Rectal smooth muscle tissue (tissue), 1 donor: ENCODE results near the gene WDR37.
"Not testable (repeated sequence)": the region's sequence is repeated elsewhere in the genome, so short reads cannot be mapped to it uniquely, and the experiment has no call there.

Experiments
- H3K27ac ChIP-seq: one replicate; pipeline ENCODE4 v1.7.0; 2013; ENCODE audit warnings: low read depth, low read length, inconsistent platforms
- H3K27me3 ChIP-seq: one replicate; pipeline ENCODE4 v1.7.0; 2013; ENCODE audit warnings: low read length; ENCODE audit not compliant: control insufficient read depth, insufficient read depth
- H3K36me3 ChIP-seq: one replicate; pipeline ENCODE4 v1.7.0; 2013; ENCODE audit warnings: low read length; ENCODE audit not compliant: control insufficient read depth, insufficient read depth
- H3K4me1 ChIP-seq: one replicate; pipeline ENCODE4 v1.7.0; 2013; ENCODE audit warnings: low read length; ENCODE audit not compliant: control insufficient read depth, insufficient read depth
- H3K4me3 ChIP-seq: one replicate; pipeline ENCODE4 v1.7.0; 2013; ENCODE audit warnings: low read length
- H3K9ac ChIP-seq: one replicate; pipeline ENCODE4 v1.7.0; 2013; ENCODE audit warnings: low read length

Gene WDR37

GRCh38 chr10:1155791-1156615 is 99.8 kb downstream of the WDR37 start:
- Histone ChIP-seq H3K9ac (no peak overlapping the region), H3K4me3 (no peak overlapping the region), H3K36me3 (no peaks in the 10 kb centered on the region), H3K27ac (no peak overlapping the region), H3K4me1 (no peaks in the 10 kb centered on the region), H3K27me3 (no peaks in the 10 kb centered on the region)

- no peak overlapping the region for H3K4me3 ChIP-seq
- H3K36me3 ChIP-seq: no peaks in the 10 kb centered on the region
- no peaks in the 10 kb centered on the region for H3K4me1 ChIP-seq
- no peak overlapping the region for H3K27ac ChIP-seq
- no peak overlapping the region for H3K9ac ChIP-seq
- no peaks in the 10 kb centered on the region for H3K27me3 ChIP-seq
Measured at GRCh38 chr10:1156616-1156886, 100.4 kb downstream of the WDR37 start.

DNA sequence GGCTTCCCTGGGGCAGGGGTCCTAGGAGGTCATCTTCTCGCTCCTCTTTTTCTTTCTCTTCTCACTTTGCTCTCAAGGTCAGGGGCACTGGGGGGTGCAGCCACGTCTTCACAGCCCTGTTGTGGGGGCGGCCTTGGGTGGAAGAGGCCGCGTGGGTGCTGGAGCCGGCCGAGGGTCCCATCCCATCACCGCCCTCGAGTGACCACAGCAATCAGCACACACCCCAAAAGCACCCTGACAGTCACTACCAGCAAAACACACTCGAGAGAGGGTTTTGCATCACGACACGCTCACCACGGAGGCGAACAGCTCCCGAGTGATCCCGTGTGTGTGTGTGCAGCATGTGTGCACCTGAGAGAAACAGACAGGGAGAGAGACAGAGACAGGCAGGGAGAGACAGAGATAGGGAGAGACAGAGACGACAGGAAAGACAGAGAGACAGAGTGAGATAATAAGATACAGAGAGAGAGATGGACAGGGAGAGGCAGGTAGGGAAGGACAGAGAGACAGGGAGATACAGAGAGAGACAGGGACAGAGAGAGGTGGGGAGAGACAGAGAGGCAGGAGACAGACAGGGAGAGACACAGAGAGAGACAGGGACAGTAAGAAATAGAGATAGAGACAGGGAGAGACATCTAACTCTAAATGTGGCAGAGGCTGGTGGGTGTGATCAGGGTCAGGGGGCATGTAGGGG is 100.9 kb downstream of the WDR37 start:
- Histone ChIP-seq H3K36me3 (no peaks in the 10 kb centered on the region), H3K27ac (no peak overlapping the region), H3K4me3 (no peak overlapping the region), H3K9ac (no peak overlapping the region), H3K4me1 (no peaks in the 10 kb centered on the region), H3K27me3 (no peaks in the 10 kb centered on the region)

DNA sequence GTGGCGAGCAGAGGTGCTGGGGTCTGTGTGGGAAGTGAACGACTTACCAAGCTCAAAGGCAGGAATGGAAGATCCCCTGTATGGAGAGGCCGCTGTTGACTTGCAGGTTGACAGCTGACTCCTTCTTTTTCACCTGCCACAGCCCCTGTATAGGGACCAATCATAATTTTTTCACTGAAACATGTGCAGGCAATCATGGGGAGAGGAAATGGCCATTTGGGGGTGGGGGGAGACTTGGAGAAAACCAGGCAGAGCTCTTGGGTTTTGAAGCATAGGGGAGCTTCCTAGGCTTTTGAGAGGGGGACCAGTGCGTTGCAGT is 101.4 kb downstream of the WDR37 start:
- Histone ChIP-seq H3K27me3 (no peaks in the 10 kb centered on the region), H3K4me1 (no peaks in the 10 kb centered on the region), H3K4me3 (no peak overlapping the region), H3K27ac (no peak overlapping the region), H3K36me3 (no peaks in the 10 kb centered on the region), H3K9ac (no peak overlapping the region)

- Histone ChIP-seq H3K27ac (no peak overlapping the region), H3K4me1 (no peaks in the 10 kb centered on the region), H3K27me3 (no peaks in the 10 kb centered on the region), H3K9ac (no peak overlapping the region), H3K36me3 (no peaks in the 10 kb centered on the region), H3K4me3 (no peak overlapping the region)
Measured at GRCh38 chr10:1158066-1158465, 101.9 kb downstream of the WDR37 start.

DNA sequence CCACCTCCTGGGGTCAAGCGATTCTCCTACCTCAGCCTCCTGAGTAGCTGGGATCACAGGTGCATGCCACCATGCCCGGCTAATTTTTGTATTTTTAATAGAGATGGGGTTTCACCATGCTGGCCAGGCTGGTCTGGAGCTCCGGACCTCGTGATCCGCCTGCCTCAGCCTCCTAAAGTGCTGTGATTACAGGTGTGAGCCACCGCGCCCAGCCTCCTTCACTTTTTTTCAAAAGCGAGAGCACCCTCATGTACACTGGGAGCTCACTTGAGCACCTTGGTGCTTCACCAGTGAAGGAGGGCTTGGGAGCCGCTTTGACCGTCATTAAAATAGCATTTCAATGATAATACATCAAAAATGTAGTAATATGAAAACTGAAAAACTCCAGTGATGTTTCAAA is 102.4 kb downstream of the WDR37 start:
- not testable (repeated sequence) for H3K36me3 ChIP-seq, H3K9ac ChIP-seq, H3K27ac ChIP-seq, H3K4me1 ChIP-seq, H3K27me3 ChIP-seq, H3K4me3 ChIP-seq

- H3K27me3 ChIP-seq: no peaks in the 10 kb centered on the region
- no peaks in the 10 kb centered on the region for H3K36me3 ChIP-seq
- no peak overlapping the region for H3K27ac ChIP-seq
- H3K9ac ChIP-seq: no peak overlapping the region
- H3K4me3 ChIP-seq: no peak overlapping the region
- H3K4me1 ChIP-seq: no peaks in the 10 kb centered on the region
Measured at GRCh38 chr10:1159131-1160061, 103.2 kb downstream of the WDR37 start.

GRCh38 chr10:1160561-1161314 is 104.6 kb downstream of the WDR37 start:
- Histone ChIP-seq H3K36me3 (no peaks in the 10 kb centered on the region), H3K4me3 (no peak overlapping the region), H3K27ac (no peak overlapping the region), H3K27me3 (no peaks in the 10 kb centered on the region), H3K4me1 (no peaks in the 10 kb centered on the region), H3K9ac (no peak overlapping the region)

DNA sequence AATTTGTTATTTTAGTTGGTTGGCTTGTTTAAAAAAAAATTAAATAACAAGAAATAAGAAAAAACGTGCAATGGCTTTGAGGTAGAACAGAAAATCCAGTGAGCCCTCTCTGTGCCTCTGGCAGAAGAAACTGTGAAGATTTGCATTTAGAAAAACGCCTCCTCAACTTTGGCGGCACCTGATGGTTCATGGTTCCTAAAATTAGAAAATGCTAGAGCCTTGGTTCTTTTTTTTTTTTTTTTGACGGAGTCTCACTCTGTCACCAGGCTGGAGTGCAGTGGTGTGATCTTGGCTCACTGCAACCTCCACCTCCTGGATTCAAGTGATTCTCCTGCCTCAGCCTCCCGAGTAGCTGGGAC is 105.1 kb downstream of the WDR37 start:
- not testable (repeated sequence) for H3K4me3 ChIP-seq, H3K9ac ChIP-seq, H3K27me3 ChIP-seq, H3K27ac ChIP-seq, H3K4me1 ChIP-seq, H3K36me3 ChIP-seq

DNA sequence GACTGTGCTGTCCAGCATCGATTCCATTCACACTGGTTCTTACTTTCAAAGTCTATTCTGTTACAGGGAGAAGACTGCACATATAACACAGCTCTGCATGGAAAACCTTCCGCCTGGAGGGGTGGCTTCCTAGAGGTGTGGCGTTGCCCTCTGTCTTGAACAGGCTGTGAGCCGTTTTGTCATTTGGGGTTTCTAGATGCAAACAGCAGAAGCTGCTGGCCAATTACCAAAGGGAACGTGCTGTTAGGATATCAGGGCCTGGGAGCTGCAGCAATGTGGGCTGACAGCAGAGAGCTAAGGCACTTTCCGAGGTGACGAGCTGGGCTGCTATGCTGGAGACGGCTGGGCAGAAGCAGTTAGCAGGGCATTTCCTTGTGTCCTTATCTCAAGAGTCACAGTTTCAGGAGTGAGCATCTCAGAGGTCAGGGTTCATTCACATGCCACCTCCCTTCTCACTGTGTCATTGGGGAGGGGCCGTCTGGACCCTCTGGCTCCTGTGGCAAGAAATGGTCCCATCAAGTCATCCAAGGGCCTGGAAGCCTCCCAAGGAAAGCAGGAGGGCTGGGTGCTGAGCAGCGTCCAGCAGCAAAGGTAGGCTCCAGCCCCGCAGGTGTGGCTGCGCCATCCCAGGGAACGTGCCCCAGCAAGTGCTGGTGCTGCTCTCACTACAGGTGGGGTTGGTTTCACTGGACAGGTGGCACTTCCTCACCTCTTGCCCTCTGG is 106.5 kb downstream of the WDR37 start:
- H3K27me3 ChIP-seq: no peaks in the 10 kb centered on the region
- H3K9ac ChIP-seq: no peak overlapping the region
- no peaks in the 10 kb centered on the region for H3K4me1 ChIP-seq
- H3K4me3 ChIP-seq: no peak overlapping the region
- no peak overlapping the region for H3K27ac ChIP-seq
- no peaks in the 10 kb centered on the region for H3K36me3 ChIP-seq

GRCh38 chr10:1163204-1163660 is 107.0 kb downstream of the WDR37 start:
- H3K4me1 ChIP-seq: no peaks in the 10 kb centered on the region
- H3K27me3 ChIP-seq: no peaks in the 10 kb centered on the region
- H3K9ac ChIP-seq: no peak overlapping the region
- H3K36me3 ChIP-seq: no peaks in the 10 kb centered on the region
- no peak overlapping the region for H3K4me3 ChIP-seq
- H3K27ac ChIP-seq: no peak overlapping the region
